Uterus (tissue), 2 donors: ENCODE measurements around the gene PPP1R7.

Experiments used
- CTCF ChIP-seq, 4 experiments: fragments of 200-600 bp in 2 of 4; fragments of 450-650 bp in 2 of 4; sonication (generic) in 2 of 4; IDR thresholded peaks; one replicate each; pipeline ENCODE4 v1.5.1; 2016 to 2019; ENCODE audit warnings: antibody characterized with exemption in 4 of 4, mild to moderate bottlenecking in 2 of 4, moderate library complexity in 1 of 4
- POLR2A ChIP-seq, 2 donors: fragments of 450-650 bp; IDR thresholded peaks; one replicate each; pipeline ENCODE4 v1.6.1; 2016; ENCODE audit warnings: antibody characterized with exemption in 2 of 2, mild to moderate bottlenecking in 1 of 2, moderate library complexity in 1 of 2

- TF ChIP-seq CTCF (IDR thresholded peaks at IDR 0.05) = no peak
- no peak for TF ChIP-seq POLR2A (IDR thresholded peaks at IDR 0.05)
Observed at GRCh38 chr2:241229563-241230401, 79.5 kb downstream of the PPP1R7 start.
